GM12878 (cell line): ENCODE data around the gene TBL1XR1. TPM values are rescaled to one million over a fixed set of nuclear protein-coding genes. Genes with fewer than 3 reads are reported as not detected.
"Not testable (repeated sequence)": the region's sequence is repeated elsewhere in the genome, so short reads cannot be mapped to it uniquely, and the experiment has no call there.

Experiments used
- ATAC-seq: fragments of 200-7000 bp; cut with Tn5 transposase; 3 replicates; pipeline ENCODE4 v1.9.1; 2020; ENCODE audit warnings: mild to moderate bottlenecking, moderate library complexity
- BruUV-seq: library from RNA; stranded (reverse); fragments of 400-500 nt; replicated peaks from 2 replicates; lab custom pipeline; 2021; lab: Mats Ljungman, UMichigan
- CTCF ChIA-PET: fragments of 300-600 bp; sonication (Branson Sonifier 250); formaldehyde crosslinking; extraction: SDS; loops from one replicate; lab custom pipeline; 2021; ENCODE audit warnings: inconsistent platforms; lab: Yijun Ruan, JAX
- POLR2A ChIA-PET: fragments of 350-600 bp; formaldehyde crosslinking; extraction: SDS; loops from one replicate; lab custom pipeline; 2021; ENCODE audit warnings: inconsistent platforms; lab: Charles Lee
- RAD21 ChIA-PET: fragments of 300-600 bp; sonication (Branson Sonifier 250); formaldehyde crosslinking; loops from one replicate; lab custom pipeline; 2023; ENCODE audit warnings: antibody characterized with exemption; ENCODE audit not compliant: unreplicated experiment; lab: Charles Lee
- SMC1A ChIA-PET: fragments of 300-600 bp; sonication (Branson Sonifier 250); formaldehyde crosslinking; loops from one replicate; lab custom pipeline; 2023; ENCODE audit not compliant: unreplicated experiment, uncharacterized antibody; lab: Charles Lee
- DNase-seq: peaks from one replicate; pipeline ENCODE4 v3.0.0-alpha.2; 2011; ENCODE audit warnings: low read depth, low spot score
- FAIRE-seq: peaks from 3 replicates; lab custom pipeline; 2011; peaks lifted over from hg19 to GRCh38; lab: Jason Lieb, UNC
- H2AFZ ChIP-seq: 2 replicates; pipeline ENCODE4 v1.6.0; 2011; ENCODE audit warnings: low read depth, low read length, control low read depth; ENCODE audit not compliant: control insufficient read depth
- H3K27ac ChIP-seq: 2 replicates; pipeline ENCODE4 v1.5.1; 2011; ENCODE audit warnings: control low read depth; ENCODE audit not compliant: control insufficient read depth, insufficient read depth
- H3K27me3 ChIP-seq, 2 experiments: replicated peaks in 1 of 2; 2 replicates each; pipeline versions ENCODE4 v1.6.0 to v1.6.1; 2011; ENCODE audit warnings: low read length in 1 of 2; ENCODE audit not compliant: control insufficient read depth in 2 of 2, insufficient read depth in 2 of 2
- H3K36me3 ChIP-seq, 2 experiments: 2 replicates each; pipeline ENCODE4 v1.5.1; 2011; ENCODE audit warnings: low read length in 1 of 2; ENCODE audit not compliant: control insufficient read depth in 2 of 2, insufficient read depth in 2 of 2
- H3K4me1 ChIP-seq: 2 replicates; pipeline ENCODE4 v1.6.1; 2011; ENCODE audit warnings: mild to moderate bottlenecking, low read length, moderate library complexity, mixed read lengths; ENCODE audit not compliant: control insufficient read depth, insufficient read depth
- H3K4me2 ChIP-seq: 2 replicates; pipeline ENCODE4 v1.6.0; 2011; ENCODE audit warnings: control low read depth; ENCODE audit not compliant: control insufficient read depth, insufficient read depth
- H3K4me3 ChIP-seq: fragments of 200-600 bp; sonication (generic); 2 replicates; pipeline ENCODE4 v1.5.1; 2016
- H3K79me2 ChIP-seq: 2 replicates; pipeline ENCODE4 v1.6.0; 2011; ENCODE audit warnings: low read length; ENCODE audit not compliant: control insufficient read depth, insufficient read depth
- H3K9ac ChIP-seq: 2 replicates; pipeline ENCODE4 v1.8.0; 2011; ENCODE audit warnings: low read length, control low read depth, mixed read lengths; ENCODE audit not compliant: control insufficient read depth, insufficient read depth
- H3K9me3 ChIP-seq: replicated peaks from 3 replicates; pipeline ENCODE4 v1.5.1; 2011; ENCODE audit warnings: mild to moderate bottlenecking, low read length; ENCODE audit not compliant: control insufficient read depth, insufficient read depth
- H4K20me1 ChIP-seq: 2 replicates; pipeline ENCODE4 v1.6.0; 2011; ENCODE audit not compliant: control insufficient read depth, insufficient read depth
- NFYB ChIP-seq: IDR thresholded peaks from 2 replicates; pipeline ENCODE4 v1.6.1; 2011; ENCODE audit warnings: low read depth, mild to moderate bottlenecking, low read length, improper control_type of control experiment, moderate library complexity; ENCODE audit not compliant: insufficient read depth
- SMAD5 ChIP-seq: IDR thresholded peaks from 2 replicates; pipeline ENCODE4 v1.6.1; 2016; ENCODE audit warnings: antibody characterized with exemption, low read depth
- WGBS: methylation state at CpG from one replicate; pipeline ENCODE4 v1.1.6; 2016; ENCODE audit warnings: low lambda C conversion rate; ENCODE audit not compliant: insufficient replicate concordance, insufficient coverage; ENCODE audit errors: missing lambda C conversion rate; 5-methylcytosine and 5-hydroxymethylcytosine counted together
- in situ Hi-C: fragments of 300-500 bp; cut with MboI; formaldehyde crosslinking; loops from 9 replicates; pipeline ENCODE4 v1.14.3; 2018; ENCODE audit warnings: mixed read lengths
- intact Hi-C: fragments of 100-400 bp; cut with micrococcal nuclease; formaldehyde crosslinking; loops from one replicate; pipeline ENCODE4 v1.14.2; 2022; ENCODE audit not compliant: unreplicated experiment
- polyA plus RNA-seq, 11 experiments: library from polyadenylated mRNA; depleted of rRNA in 4 of 11; unstranded in 6 of 11; stranded (reverse) in 5 of 11; fragments of >200 nt; fragmentation: Nextera tagmentation in 4 of 11; fragmentation: Illumina TruSeq in 1 of 11; extraction: Ambion mirVana in 4 of 11; extraction: Trizol in 1 of 11; gene quantifications; 1 replicate in 1 of 11; 2 replicates in 10 of 11; pipeline versions ENCODE4 v1.2.1 to v1.2.3, GENCODE V29; 2011 to 2016; ENCODE audit warnings: inconsistent platforms in 2 of 11, missing spikeins in 2 of 11, low read depth in 1 of 11
- total RNA-seq, 4 experiments: library from RNA; depleted of rRNA in 3 of 4; stranded (reverse); fragments of >200 nt in 3 of 4; fragmentation: Illumina TruSeq in 1 of 4; extraction: Trizol in 1 of 4; gene quantifications; 2 replicates each; pipeline versions ENCODE4 v1.2.1 to v1.2.3, GENCODE V29; 2013 to 2021

The TBL1XR1 gene
- total and polyA plus RNA-seq, 10 of the 15 experiments (the other 5 are each of a cell fraction or from before 2014, with no cell fraction given), result 13.0 to 115 (median 60.4) TPM

DNA sequence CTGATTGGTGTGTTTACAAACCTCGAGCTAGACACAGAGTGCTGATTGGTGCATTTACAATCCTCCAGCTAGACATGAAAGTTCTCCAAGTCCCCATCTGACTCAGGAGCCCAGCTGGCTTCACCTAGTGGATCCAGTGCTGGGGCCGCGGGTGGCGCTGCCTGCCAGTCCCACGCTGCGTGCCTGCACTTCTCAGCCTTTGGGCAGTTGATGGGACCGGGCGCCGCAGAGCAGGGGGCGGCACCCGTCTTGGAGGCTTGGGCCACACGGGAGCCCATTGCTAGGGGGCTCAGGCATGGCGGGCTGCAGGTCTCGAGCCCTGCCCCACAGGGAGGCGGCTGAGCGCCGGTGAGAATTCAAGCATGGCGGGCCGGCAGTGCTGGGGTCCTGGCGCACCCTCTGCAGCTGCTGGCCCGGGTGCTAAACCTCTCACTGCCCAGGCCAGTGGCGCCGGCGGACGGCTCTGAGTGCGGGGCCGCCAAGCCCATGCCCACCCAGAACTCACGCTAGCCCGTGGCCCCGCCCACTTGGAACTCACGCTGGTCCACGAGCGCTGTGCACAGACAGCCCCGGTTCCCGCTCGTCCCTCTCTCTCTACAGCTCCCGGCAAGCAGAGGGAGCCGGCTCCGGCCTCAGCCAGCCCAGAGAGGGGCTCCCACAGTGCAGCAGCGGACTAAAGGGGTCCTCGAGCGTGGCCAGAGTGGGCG lies 6.6 kb upstream of the TBL1XR1 start:
- Histone ChIP-seq H3K4me3 (no peak overlapping the region), H3K4me2 (no peak overlapping the region), H3K79me2 (no peaks in the 10 kb centered on the region), H3K9me3 (no peaks in the 10 kb centered on the region; the same call in 1 of the 3 replicates), H4K20me1 (no peaks in the 10 kb centered on the region), H3K36me3 (no peaks in the 10 kb centered on the region), H3K27ac (no peak overlapping the region)
- ChIA-PET CTCF (no interaction called here), RAD21 (interaction anchor here (1.1 kb wide), 1 partner anchor 96 kb away, joined by 3 read pairs; no protein-coding TSS in a partner anchor)
- no peak for FAIRE-seq
- in situ Hi-C loops, result no loop called here
- intact Hi-C loops, result no loop called here
- ATAC-seq, result no peak
- TF ChIP-seq NFYB (0 out of 2 replicates have a peak, but pooled peaks have one; percentile 23), SMAD5 (no peak)
- TF ChIP-seq, all 136 proteins: peak for 1
- 84% methylated on average over 37 of the region's 43 CpGs for WGBS
- BruUV-seq, result no TSS peak
- SMC1A ChIA-PET, result interaction anchor here (0.8 to 1.6 kb wide), 3 partner anchors 9 to 164 kb away, joined by 3 read pairs; no protein-coding TSS in a partner anchor
- no peak for DNase-seq
- Histone ChIP-seq H3K9ac (no peak overlapping the region), H2AFZ (no peak overlapping the region), H3K27me3 (no peaks in the 10 kb centered on the region), H3K4me1 (peaks cover 14% of the 10 kb centered on the region)
- POLR2A ChIA-PET, result no interaction called here

DNA sequence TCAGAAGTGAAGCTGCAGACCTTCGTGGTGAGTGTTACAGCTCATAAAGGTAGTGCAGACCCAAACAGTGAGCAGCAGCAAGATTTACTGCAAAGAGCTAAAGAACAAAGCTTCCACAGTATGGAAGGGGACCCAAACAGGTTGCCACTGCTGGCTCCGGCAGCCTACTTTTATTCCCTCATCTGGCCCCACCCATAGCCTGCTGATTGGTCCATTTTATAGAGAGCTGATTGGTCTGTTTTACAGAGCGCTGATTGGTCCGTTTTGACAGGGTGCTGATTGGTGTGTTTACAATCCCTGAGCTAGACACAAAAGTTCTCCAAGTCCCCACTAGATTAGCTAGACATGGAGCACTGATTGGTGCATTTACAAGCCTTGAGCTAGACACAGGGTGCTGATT lies 5.7 kb upstream of the TBL1XR1 start:
- FAIRE-seq, H4K20me1 ChIP-seq, H3K4me3 ChIP-seq, CTCF ChIA-PET, H3K36me3 ChIP-seq, in situ Hi-C loops, BruUV-seq, H3K27ac ChIP-seq, H3K27me3 ChIP-seq, intact Hi-C loops, ATAC-seq, H3K4me2 ChIP-seq, H2AFZ ChIP-seq, H3K79me2 ChIP-seq, H3K9me3 ChIP-seq, DNase-seq, H3K9ac ChIP-seq, POLR2A ChIA-PET: not testable (repeated sequence)
- peak; percentile 40; the same call in 1 of the 2 replicates for TF ChIP-seq NFYB
- ChIA-PET SMC1A (interaction anchor here (0.8 to 1.6 kb wide), 4 partner anchors 8 to 163 kb away, joined by 3 read pairs; no protein-coding TSS in a partner anchor), RAD21 (interaction anchor here (1.1 kb wide), 1 partner anchor 97 kb away, joined by 3 read pairs; no protein-coding TSS in a partner anchor)
- peaks cover 19% of the 10 kb centered on the region for H3K4me1 ChIP-seq
- WGBS, result 88% methylated on average over 4 of the region's 4 CpGs
